OCI-LY1 (cell line): ENCODE results near the gene DUSP22.

Source experiments
- CTCF ChIP-seq: fragments of 200-600 bp; sonication (generic), shearing (Covaris generic); IDR thresholded peaks from 2 replicates; pipeline ENCODE4 v1.5.1; 2017; ENCODE audit warnings: mild to moderate bottlenecking, antibody characterized with exemption, low read length, moderate library complexity, mixed read lengths
- EZH2 ChIP-seq: fragments of 200-600 bp; sonication (generic), shearing (Covaris generic); IDR thresholded peaks from 2 replicates; pipeline ENCODE4 v1.8.0; 2017; ENCODE audit warnings: borderline replicate concordance, mixed run types, mild to moderate bottlenecking, antibody characterized with exemption, low read length, moderate library complexity, mixed read lengths

DNA sequence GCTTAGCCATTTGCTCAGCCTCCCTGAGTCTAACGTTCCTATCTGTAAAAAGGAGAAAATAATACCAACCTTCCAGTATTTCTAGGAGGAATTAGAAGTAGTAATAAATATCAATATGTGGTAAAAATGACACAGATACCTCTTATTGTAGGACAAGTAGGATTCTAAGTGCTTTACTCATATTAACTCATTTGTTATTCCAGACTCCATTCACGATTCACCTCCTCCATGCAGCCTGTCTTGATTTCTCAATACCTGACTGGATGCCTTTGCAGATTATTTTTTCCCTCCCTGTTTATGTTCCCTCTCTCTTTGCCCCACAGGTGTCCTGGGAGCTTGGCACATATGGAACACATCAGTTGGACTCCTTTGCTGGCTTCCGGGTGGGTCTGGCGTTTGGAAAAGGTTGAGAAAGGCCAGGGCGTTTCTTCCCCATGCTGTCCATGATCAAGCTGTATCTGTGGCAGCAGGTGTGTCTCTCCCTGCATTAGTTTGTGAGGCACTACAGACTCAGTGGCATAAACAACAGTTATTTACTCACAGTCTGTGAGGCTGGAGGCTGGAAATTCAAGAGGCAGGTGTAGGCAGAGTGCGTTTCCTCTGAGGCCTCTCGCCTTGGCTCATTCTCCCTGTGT, 10.7 kb upstream of the DUSP22 start:
- TF ChIP-seq CTCF (no peak), EZH2 (no peak)
